ENCODE measurements around the gene COX7A2. TPM values are rescaled to one million over a fixed set of nuclear protein-coding genes. Genes with fewer than 3 reads are reported as not detected.

COX7A2 gene
- total RNA-seq, 1 experiment from 2014 or later = 600 TPM

DNA sequence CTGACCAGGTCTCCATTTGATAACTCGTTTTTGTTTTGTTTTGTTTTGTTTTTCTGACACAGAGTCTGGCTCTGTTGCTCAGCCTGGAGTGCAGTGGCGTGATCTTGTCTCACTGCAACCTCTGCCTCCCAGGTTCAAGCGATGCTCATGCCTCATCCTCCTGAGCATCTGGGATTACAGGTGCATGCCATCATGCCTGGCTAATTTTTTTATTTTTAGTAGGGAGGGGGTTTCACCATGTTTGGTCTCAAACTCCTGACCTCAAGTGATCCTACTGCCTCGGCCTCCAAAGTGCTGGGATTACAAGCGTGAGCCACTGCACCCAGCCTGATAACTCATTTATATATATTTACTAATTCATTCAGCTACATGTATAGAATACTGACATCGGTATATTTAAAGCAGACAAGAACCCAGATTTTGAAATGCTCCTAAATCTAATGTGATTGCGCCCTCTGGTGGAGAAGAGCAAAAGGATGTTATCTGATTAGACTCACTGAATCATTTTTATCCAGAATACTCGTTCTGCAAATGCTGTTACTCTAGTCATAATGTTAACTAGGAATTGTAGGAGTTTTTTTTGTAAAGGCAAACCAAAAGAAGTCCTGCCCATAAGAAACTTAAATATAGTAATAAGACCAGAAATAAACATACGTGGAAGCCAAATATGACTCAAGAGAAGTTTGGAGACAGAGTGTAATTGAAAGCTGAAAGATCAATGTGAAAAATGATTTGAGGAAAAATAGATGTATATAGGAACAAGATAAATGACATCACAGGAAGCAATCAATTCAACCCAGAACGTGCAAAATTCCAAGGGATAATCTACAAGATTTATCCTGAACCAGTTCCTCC is 32.5 kb downstream of the COX7A2 start:
- Histone ChIP-seq H3K27me3 (ENCODE audit: insufficient read depth, low read length) (no peaks in the 10 kb centered on the region), H3K36me3 (ENCODE audit: control insufficient read depth in 1 of 2, insufficient read depth in 2 of 2, low read length in 2 of 2) (no peaks in the 10 kb centered on the region), H3K27ac (ENCODE audit: low read depth, low read length) (no peak overlapping the region), H3K4me3 (replicated peaks in 1 of 2; ENCODE audit: low read depth in 1 of 2, low read length in 2 of 2) (no peak overlapping the region), H3K9ac (ENCODE audit: low read length) (no peak overlapping the region), H3K79me2 (ENCODE audit: insufficient read depth, low read length) (no peaks in the 10 kb centered on the region), H4K20me1 (ENCODE audit: insufficient read depth) (no peaks in the 10 kb centered on the region), H3K9me3 (ENCODE audit: control insufficient read depth in 1 of 2, insufficient read depth in 1 of 2, low read depth in 1 of 2, low read length in 2 of 2) (no peaks in the 10 kb centered on the region), H3K9me2 (ENCODE audit: insufficient read depth) (no peaks in the 10 kb centered on the region), H2AFZ (ENCODE audit: low read depth, low read length, poor library complexity, severe bottlenecking) (peak overlapping the region; percentile 81), H3K4me2 (ENCODE audit: low read length) (peak overlapping the region; percentile 29; the same call in 1 of the 2 replicates), H3K4me1 (ENCODE audit: control insufficient read depth in 1 of 2, insufficient read depth in 2 of 2, low read length in 2 of 2) (peaks cover 4 to 17% of the 10 kb centered on the region in 2 experiments)
- ChIA-PET RAD21 (ENCODE audit: low non-redundant PET in 1 of 2, low total read pairs in 2 of 2, uncharacterized antibody in 2 of 2, unreplicated experiment in 2 of 2) (no interaction called here), POLR2A (no interaction called here), CTCF (interaction anchor here (0.8 to 4.4 kb wide), 19 partner anchors 8 to 1885 kb away, joined by 3 to 33 read pairs (median 4); no protein-coding TSS in a partner anchor)
- no TSS peak for BruUV-seq (replicated peaks)
- DNase-seq (ENCODE audit: low read depth, low spot score) (no peak), ATAC-seq (no peak)
- intact Hi-C loops (cut with micrococcal nuclease) = loop anchor here (1.0 kb wide), 2 partner anchors 315 to 1356 kb away; no protein-coding TSS in a partner anchor
- TF ChIP-seq POLR2AphosphoS5 (IDR thresholded peaks at IDR 0.05; ENCODE audit: low read depth, low read length) = no peak
- peak; percentile 63 to 81 (median 67) for TF ChIP-seq CTCF (IDR thresholded peaks at IDR 0.05 in 2 of 3, conservative IDR thresholded peaks at IDR 0.05 in 1 of 3; ENCODE audit: borderline replicate concordance in 1 of 3, insufficient read depth in 1 of 3, low read depth in 2 of 3, low read length in 2 of 3)
- no peak for TF ChIP-seq SRF (IDR thresholded peaks at IDR 0.05; ENCODE audit: low read depth)
- peak; percentile 80 for TF ChIP-seq RAD21 (IDR thresholded peaks at IDR 0.05; ENCODE audit: low read depth)
- no peak for TF ChIP-seq ZNF274 (IDR thresholded peaks at IDR 0.05; ENCODE audit: low read depth, low read length)
